ENCODE data around the gene HPS5.
"Not testable (repeated sequence)": the region's sequence is repeated elsewhere in the genome, so short reads cannot be mapped to it uniquely, and the experiment has no call there.

The HPS5 gene

DNA sequence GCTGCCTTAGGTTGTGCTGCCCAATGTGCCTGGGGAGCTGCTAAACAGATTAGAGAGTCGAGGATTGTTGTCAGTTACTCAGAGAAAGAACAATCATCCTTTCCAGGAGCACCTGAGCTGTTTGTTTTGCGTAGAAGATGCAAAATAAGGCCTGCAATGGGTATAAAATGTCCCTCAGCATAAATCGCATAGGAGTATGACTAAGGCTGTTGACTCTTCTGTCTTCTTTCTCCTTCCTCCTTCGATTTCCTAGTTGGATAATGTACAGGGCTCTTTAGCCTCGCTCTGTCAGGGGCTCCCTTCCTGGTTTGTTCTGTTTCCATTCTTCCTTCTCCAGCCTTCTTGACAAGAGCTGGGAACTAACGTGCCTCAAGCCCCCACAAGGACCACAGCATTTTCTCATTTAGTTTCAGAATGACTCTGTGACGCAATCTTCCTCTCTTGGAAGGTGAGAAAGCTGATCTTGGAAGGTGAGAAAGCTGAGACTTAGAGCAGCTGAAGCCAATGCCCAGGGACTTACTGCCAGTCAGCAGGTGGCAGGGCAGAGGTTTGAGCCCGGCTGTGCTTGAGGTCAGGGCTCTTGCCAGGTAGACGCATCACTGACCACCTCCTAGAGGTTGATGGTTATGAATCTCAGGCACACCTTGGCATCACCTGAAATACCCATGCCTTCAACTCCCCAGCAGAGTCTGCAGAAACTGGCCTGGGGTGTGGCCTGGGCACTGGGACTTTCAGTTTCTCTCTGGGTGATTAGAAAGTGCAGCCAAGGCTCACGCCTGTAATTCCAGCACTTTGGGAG, 54.4 kb downstream of the HPS5 start:
- not testable (repeated sequence) for DNase-seq

GRCh38 chr11:18265949-18266348, 56.0 kb downstream of the HPS5 start, which contains the start of gene SAA1:
TSS of gene SAA1 (plus strand) at chr11:18266264. CDS start at chr11:18266888, 624 bp downstream.
- no peak for DNase-seq

GRCh38 chr11:18264677-18265555, 57.0 kb downstream of the HPS5 start:
- DNase-seq = no peak

GRCh38 chr11:18264035-18264434, 57.9 kb downstream of the HPS5 start:
- DNase-seq = no peak

DNA sequence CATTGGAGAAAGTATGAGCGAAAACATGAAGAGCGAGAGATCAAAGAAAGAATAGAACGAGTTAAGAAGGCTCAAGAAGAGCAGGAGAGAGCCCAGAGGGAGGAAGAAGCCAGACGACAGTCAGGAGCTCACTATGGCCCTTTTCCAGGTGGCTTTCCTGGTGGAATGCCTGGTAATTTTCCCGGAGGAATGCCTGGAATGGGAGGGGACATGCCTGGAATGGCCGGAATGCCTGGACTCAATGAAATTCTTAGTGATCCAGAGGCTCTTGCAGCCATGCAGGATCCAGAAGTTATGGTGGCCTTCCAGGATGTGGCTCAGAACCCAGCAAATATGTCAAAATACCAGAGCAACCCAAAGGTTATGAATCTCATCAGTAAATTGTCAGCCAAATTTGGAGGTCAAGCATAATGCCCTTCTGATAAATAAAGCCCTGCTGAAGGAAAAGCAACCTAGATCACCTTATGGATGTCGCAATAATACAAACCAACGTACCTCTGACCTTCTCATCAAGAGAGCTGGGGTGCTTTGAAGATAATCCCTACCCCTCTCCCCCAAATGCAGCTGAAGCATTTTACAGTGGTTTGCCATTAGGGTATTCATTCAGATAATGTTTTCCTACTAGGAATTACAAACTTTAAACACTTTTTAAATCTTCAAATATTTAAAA, 59.1 kb downstream of the HPS5 start:
- not testable (repeated sequence) for DNase-seq

GRCh38 chr11:18261721-18262120, 60.2 kb downstream of the HPS5 start:
- no peak for DNase-seq

- DNase-seq = no peak
These were observed 62.7 kb downstream of the HPS5 start for GRCh38 chr11:18259259-18259658.

- no peak for DNase-seq
These were observed 67.1 kb downstream of the HPS5 start for GRCh38 chr11:18254781-18255361.

- DNase-seq = no peak
These were observed 68.1 kb downstream of the HPS5 start for GRCh38 chr11:18253778-18254338.

- DNase-seq = no peak
These were observed 68.7 kb downstream of the HPS5 start for GRCh38 chr11:18253233-18253632.

GRCh38 chr11:18248561-18248960, 73.4 kb downstream of the HPS5 start, which contains the start of gene SAA2:
TSS of gene SAA2 (minus strand) at chr11:18248668. CDS start at chr11:18248011, 657 bp downstream.
- no peak for DNase-seq

- not testable (repeated sequence) for DNase-seq
These were observed 74.8 kb downstream of the HPS5 start for GRCh38 chr11:18247191-18247581.

- DNase-seq = not testable (repeated sequence)
These were observed 75.4 kb downstream of the HPS5 start for GRCh38 chr11:18246379-18247190.

GRCh38 chr11:18245396-18245795, 76.5 kb downstream of the HPS5 start:
- no peak for DNase-seq

GRCh38 chr11:18243783-18244362, 78.1 kb downstream of the HPS5 start:
- peak; percentile 51 for DNase-seq

GRCh38 chr11:18239655-18240054, 82.3 kb downstream of the HPS5 start:
- no peak for DNase-seq

DNA sequence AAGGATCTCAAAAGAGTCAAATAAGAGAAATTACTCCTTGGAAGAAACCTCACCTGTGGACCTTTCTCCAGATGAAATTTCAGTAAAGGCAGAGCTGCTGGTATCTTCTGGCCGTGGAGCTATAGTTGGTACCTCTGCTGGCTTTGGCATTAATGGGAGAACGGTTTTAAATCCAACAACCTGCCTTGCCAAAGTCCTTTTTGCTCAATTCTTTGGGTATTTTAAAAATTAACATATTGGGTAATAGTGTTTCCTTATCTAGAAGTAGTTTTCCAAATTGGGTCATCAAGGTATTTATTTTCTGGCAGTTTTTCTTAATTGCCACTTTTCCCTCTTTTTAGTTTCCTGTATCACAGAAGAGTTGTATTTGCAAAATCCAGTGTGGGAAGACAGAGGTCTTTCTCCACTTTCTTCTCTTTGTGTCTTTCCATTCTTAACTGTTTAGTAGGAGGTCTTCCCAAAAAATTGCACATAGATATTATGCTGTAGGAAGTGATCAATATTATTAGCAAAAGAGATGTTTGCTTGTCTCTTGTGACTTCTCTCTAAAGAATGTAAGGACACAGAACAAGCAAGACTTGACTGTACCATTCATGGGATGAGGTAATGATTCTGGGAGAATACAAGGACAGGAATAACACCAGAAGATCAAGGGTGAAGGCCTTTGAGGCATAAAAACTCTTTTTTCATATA, 85.1 kb downstream of the HPS5 start, which contains the start of gene SAA4:
Gene SAA4 (minus strand): TSS at position 139 of the 693 bp plus-strand sequence. CDS start 876 bp downstream, outside the sequence.
- no peak for DNase-seq

DNA sequence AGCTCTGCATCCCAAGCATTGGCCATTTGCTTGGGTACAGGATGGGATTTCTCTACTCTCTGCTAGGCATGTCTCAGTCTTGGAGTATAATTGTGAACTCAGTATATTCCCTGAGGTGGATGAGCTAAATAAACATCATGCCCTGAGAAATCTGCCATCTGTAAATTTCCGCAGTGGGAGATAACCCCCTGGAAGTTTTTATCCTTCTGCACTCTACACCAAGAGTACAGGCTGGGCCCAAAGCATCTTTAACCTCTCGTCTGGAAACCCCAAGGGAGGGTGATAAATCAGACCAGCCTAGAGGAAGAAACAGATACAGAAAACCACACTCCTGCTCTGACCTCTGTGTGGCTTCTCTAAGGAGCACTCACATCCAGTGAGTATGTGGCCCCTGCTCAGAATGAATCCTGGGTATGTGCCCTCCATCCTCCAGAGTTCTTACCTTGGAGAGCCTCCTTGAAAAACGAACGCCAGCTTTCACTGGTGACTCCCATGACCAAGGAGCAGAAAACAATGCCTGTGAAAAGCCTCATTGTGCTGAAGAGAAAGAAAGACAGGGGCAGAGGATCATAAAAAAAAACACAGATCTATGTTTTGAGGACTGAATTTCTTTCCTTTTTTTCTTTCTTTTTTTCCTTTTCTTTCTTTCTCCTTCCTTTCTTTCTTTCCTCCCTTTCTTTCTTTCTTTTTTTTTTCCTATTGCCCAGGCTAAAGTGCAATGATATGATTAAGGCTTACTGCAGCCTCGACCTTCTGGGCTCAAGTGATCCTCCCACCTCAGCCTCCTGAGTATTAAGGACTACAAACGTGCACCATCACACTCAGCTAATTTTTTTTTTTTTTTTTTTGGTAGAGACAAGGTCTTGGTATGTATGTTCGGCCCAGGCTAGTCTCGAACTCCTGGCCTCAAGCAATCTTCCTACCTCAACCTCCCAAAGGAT, 86.3 kb downstream of the HPS5 start:
- no peak for DNase-seq

DNA sequence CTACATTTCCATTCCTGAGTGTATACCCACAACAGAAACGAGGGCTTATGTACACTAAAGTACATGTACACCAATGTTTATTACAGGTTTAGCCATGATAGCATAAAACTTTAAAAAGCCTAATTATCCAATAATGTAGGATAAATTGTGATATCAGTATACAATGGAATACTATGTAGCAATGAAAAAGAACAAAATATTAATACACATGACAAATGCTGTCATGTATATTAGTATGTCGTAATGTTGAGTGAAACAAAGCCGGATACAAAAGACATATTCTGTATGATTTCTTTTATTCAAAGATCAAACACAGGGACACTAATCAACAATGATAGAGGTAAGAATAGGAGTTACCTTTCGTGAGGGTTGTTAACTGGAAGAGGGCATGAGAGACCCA, 88.0 kb downstream of the HPS5 start:
- no peak for DNase-seq
